TTC549 (cell line): Measurements from ENCODE around the gene ZNF716.
"Not testable (repeated sequence)": the region's sequence is repeated elsewhere in the genome, so short reads cannot be mapped to it uniquely, and the experiment has no call there.

Experiments used
- FAIRE-seq: peaks from 2 replicates; lab custom pipeline; 2012; peaks lifted over from hg19 to GRCh38; lab: Jason Lieb, UNC

ZNF716 gene

GRCh38 chr7:57426629-57427003 is 23.4 kb upstream of the ZNF716 start:
- FAIRE-seq, result no peak

- FAIRE-seq, result no peak
Measured at GRCh38 chr7:57427146-57427545, 22.8 kb upstream of the ZNF716 start.

GRCh38 chr7:57427594-57427993 is 22.4 kb upstream of the ZNF716 start:
- FAIRE-seq, result no peak

GRCh38 chr7:57432583-57432982 is 17.4 kb upstream of the ZNF716 start:
- FAIRE-seq, result no peak

GRCh38 chr7:57437581-57437980 is 12.4 kb upstream of the ZNF716 start:
- no peak for FAIRE-seq

GRCh38 chr7:57438244-57438643 is 11.7 kb upstream of the ZNF716 start:
- no peak for FAIRE-seq

GRCh38 chr7:57443567-57443966 is 6.4 kb upstream of the ZNF716 start:
- no peak for FAIRE-seq

- not testable (repeated sequence) for FAIRE-seq
Measured at GRCh38 chr7:57469186-57469828, 19.3 kb downstream of the ZNF716 start.

- not testable (repeated sequence) for FAIRE-seq
Measured at GRCh38 chr7:57480304-57480703, 30.3 kb downstream of the ZNF716 start.

GRCh38 chr7:57485022-57485421 is 35.0 kb downstream of the ZNF716 start:
- FAIRE-seq, result not testable (repeated sequence)

- no peak for FAIRE-seq
Measured at GRCh38 chr7:57487957-57488356, 38.0 kb downstream of the ZNF716 start.

- FAIRE-seq, result not testable (repeated sequence)
Measured at GRCh38 chr7:57495111-57495510, 45.1 kb downstream of the ZNF716 start.

- FAIRE-seq, result no peak
Measured at GRCh38 chr7:57496395-57496794, 46.4 kb downstream of the ZNF716 start.

GRCh38 chr7:57505176-57505575 is 55.2 kb downstream of the ZNF716 start:
- FAIRE-seq, result no peak
